GM10266 (cell line): ENCODE data around the gene KPNA6.

ENCODE experiments used
- DNase-seq: peaks from one replicate; pipeline ENCODE4 v3.0.0; 2012; ENCODE audit errors: extremely low spot score
- TF ChIP-seq, protein P1 (sequence below): IDR thresholded peaks from 2 replicates; pipeline ENCODE4 v1.5.1; 2012; ENCODE audit warnings: mild to moderate bottlenecking, low read depth; ENCODE audit not compliant: control insufficient read depth, insufficient read depth; ENCODE audit errors: missing control alignments

The KPNA6 gene

DNA sequence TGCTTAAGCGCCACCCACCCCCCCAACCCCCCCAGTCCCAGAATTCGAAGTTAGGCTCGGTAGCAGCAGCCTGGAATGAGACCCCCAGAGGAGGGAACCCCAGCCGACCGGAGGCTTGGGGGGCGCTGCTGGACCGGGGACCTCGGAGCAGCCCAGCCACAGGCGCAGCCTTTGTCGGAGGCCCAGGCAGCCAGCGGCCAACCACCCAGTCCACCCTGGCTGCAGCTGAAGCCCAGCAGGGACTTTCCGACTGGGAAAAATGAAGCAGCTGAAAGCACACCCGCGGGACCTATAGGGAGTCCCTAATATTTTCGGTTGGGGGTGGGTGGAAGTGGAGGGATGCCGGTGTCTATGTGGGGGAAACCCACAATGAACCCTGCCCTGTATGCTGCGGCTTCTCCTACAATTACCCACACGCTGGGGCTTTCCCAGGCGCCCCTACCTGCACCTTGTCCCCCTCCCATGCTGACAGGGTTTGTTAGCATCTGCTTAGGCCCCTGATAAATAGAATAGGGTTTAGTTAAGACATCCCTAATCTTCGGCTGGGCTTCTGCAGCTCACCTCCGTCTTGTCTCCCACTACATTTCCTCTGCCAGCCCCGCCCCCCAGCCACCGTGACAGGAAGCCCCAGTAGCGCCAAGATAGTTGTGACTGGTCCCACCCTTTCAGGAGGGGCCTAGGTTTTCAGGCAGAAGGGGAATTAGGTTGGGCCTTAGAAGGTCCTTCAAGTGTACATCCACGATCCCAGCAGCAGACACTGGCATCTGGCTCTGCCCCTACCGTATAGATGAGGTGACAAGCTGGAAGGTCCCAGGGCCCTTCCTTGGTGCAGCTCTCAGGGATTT lies 93.4 kb downstream of the KPNA6 start:
- TF ChIP-seq, protein P1, sequence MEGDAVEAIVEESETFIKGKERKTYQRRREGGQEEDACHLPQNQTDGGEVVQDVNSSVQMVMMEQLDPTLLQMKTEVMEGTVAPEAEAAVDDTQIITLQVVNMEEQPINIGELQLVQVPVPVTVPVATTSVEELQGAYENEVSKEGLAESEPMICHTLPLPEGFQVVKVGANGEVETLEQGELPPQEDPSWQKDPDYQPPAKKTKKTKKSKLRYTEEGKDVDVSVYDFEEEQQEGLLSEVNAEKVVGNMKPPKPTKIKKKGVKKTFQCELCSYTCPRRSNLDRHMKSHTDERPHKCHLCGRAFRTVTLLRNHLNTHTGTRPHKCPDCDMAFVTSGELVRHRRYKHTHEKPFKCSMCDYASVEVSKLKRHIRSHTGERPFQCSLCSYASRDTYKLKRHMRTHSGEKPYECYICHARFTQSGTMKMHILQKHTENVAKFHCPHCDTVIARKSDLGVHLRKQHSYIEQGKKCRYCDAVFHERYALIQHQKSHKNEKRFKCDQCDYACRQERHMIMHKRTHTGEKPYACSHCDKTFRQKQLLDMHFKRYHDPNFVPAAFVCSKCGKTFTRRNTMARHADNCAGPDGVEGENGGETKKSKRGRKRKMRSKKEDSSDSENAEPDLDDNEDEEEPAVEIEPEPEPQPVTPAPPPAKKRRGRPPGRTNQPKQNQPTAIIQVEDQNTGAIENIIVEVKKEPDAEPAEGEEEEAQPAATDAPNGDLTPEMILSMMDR: peak; percentile 24
- peak; percentile 79 for DNase-seq

DNA sequence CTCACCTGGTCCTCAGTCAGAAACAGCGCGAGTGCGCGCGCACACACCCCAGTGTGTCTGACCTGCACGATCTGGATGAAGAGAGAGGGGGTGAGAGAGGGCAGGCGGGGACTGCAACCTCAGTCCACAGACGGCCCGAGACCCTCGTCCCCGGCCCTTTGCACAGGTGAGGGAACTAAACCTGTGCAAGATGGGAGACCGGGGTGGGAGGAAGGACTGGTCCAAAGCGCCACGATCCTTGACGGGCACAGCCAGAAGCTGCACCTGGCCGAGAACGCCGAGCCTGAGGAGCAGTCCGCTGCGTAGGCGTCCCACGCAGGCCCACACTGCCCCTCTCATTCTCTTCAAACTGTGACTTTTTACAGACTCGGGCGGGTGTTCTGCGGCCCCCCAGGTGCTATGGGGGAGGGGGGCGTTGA lies 97.1 kb downstream of the KPNA6 start:
- no peak for DNase-seq
- TF ChIP-seq, protein P1: no peak

DNA sequence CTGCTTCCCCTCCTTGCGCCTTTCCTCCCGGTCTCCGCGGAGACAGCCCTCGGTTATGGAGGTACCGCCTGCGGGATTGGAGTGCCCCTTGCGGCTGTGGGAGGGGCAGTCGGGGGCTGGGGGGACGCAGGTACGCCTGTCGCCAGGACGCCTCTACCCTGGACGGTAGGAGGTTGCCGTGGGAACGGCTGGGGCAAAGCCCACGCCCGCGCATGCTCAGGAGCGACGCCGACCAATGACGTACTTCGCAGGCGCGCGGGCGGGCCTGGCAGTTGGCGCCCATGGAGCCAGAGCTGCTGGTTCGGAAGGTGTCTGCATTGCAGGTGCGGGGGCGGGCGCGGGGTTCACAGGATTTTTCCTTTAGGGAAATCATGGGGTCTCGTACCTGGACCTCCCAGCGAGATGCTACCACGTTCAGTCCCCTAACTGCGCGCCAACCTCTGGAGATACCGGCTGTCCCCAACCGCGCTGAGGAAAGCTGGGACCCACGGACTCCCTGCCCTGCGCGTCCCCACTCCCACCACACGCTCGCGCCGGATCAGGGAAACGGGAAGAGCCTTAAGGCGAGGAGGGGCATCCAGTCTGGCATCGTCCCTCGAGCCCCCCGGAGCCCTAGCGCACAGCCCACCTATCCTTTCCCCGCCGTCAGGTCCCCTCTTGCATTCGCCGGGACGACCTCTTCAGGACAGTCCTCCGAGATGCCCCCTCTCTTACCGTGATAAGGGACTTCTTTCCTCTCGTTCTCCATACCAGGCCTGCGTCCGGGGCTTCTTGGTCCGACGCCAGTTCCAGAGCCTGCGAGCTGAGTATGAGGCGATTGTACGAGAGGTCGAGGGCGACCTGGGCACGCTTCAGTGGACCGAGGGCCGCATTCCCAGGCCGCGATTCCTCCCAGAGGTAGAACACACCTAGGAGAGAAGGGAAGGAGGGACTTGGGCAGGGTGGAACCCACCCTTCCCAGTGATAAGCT lies 97.8 kb downstream of the KPNA6 start, which contains the start of gene IQCC:
Gene IQCC (plus strand): TSS at position 271 of the 970 bp plus-strand sequence. CDS start 11 bp downstream, at position 282.
- peak; percentile 88 for DNase-seq
- TF ChIP-seq, protein P1: no peak

DNA sequence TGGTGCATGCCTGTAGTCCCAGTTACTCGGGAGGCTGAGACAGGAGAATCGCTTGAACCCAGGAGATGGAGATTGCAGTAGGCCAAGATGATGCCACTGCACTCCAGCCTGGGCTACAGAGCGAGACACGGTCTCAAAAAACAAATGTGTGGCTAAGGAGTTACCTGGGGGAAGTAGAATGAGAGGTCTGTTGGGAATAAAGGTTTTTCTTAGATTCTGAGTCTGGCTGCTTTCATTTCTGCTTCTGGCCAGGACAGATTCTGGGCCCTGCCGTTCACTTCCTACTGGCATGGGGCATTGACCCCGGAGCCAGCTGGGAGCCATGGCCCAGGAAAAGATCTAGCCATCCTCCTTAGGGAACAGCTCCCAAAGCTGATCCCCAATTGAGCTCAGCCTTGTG lies 100.6 kb downstream of the KPNA6 start:
- TF ChIP-seq, protein P1: no peak
- no peak for DNase-seq

DNA sequence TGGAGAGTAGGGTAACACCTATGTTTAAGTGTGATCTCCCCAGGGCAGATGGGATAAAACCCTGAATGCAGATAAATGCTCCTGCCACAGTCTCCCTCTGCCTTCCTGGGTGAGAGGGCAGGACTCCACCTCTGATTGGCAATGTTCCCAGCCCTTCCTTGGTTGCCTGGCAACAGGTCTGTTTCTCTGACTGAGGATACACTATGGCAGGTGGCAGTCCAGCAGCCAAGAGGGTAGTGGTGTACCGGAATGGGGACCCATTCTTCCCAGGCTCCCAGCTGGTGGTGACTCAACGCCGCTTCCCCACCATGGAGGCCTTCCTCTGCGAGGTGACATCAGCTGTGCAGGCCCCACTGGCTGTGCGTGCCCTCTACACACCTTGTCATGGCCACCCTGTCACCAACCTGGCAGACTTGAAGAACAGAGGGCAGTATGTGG lies 101.1 kb downstream of the KPNA6 start, which contains the start of gene DCDC2B:
Gene DCDC2B (plus strand): TSS at position 199 of the 438 bp plus-strand sequence. CDS start 5 bp downstream, at position 204.
- no peak for DNase-seq
- TF ChIP-seq, protein P1: no peak

DNA sequence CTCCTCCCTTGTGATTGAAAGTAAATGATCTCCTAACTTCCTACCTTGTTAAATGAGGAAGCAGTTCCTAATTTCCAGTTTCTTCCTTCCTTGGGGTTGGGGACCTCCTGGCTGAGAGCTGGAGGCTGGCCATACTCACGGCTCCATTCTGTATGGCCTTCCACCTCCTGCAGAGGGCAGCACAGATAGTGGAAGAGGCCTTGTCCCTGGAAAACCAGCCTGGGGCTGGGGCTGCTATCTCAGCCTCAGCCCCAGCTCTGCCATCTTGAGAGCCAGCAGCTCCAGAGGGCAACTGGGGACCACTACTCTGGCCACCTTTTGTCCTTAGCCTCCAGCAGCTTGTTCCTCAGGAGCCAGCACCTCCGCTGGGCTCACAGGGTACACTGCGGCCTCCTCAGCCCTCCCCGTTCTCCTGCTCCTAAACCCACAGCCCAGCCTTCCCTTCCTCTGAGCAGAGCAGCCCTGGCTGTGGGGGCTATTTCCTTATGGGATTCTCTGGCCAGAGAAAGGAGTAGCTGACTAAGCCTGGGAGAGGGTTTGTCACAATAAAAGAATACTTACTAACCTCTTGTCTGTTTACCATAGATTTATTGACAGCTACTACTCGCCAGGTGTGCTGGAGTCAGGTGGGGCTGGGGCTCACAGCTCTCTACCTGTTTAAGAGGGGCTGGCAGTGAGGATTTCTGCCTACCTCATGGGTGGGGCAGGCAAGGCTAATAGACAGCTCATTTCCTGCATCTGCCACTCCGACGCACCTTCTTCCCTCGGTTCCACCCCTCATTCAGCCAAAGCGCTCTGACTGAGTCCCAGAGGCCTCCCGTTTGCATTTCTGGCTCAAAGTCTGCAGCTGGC lies 108.0 kb downstream of the KPNA6 start:
- TF ChIP-seq, protein P1: peak; percentile 82
- DNase-seq: peak; percentile 59
